Astrocyte of the spinal cord (primary cell): Measurements from ENCODE around the gene WDR91.

Experiments
- DNase-seq: peaks from one replicate; pipeline ENCODE4 v3.0.0; 2011; ENCODE audit warnings: low read depth, low spot score
- H3K4me3 ChIP-seq: 2 replicates; pipeline ENCODE4 v1.5.1; 2011; ENCODE audit warnings: low read depth, mild to moderate bottlenecking, low read length, moderate library complexity
- CTCF ChIP-seq: IDR thresholded peaks from 2 replicates; pipeline ENCODE4 v1.5.1; 2012; ENCODE audit warnings: low read depth, mild to moderate bottlenecking, low read length, inconsistent platforms
- in situ Hi-C: cut with HindIII; loops from 2 replicates; pipeline ENCODE4 v1.10.0; 2017; ENCODE audit warnings: low sequenced_read_pairs

The WDR91 gene

GRCh38 chr7:135211179-135211945 lies at the start of gene WDR91:
Gene WDR91, minus strand, starts transcription at chr7:135211526. Its CDS starts 24 bp downstream, at chr7:135211502.
- in situ Hi-C loops: no loop called here
- H3K4me3 ChIP-seq: peak within 1 kb of the TSS; percentile 64
- TF ChIP-seq CTCF: peak; percentile 1
- peak; percentile 93 for DNase-seq

- DNase-seq: no peak
- in situ Hi-C loops: no loop called here
- no peak overlapping the region for H3K4me3 ChIP-seq
- TF ChIP-seq CTCF: no peak
Measured at GRCh38 chr7:135260470-135260869, 49.1 kb upstream of the WDR91 start.

GRCh38 chr7:135259702-135260101 lies 48.4 kb upstream of the WDR91 start:
- no peak for DNase-seq
- no peak for TF ChIP-seq CTCF
- no peak overlapping the region for H3K4me3 ChIP-seq
- in situ Hi-C loops: no loop called here

- no peak for DNase-seq
- no peak overlapping the region for H3K4me3 ChIP-seq
- in situ Hi-C loops: no loop called here
- TF ChIP-seq CTCF: no peak
Measured at GRCh38 chr7:135258585-135258984, 47.3 kb upstream of the WDR91 start.

- in situ Hi-C loops: no loop called here
- H3K4me3 ChIP-seq: no peak overlapping the region
- no peak for TF ChIP-seq CTCF
- peak; percentile 24 for DNase-seq
Measured at GRCh38 chr7:135257790-135258189, 46.5 kb upstream of the WDR91 start.

- H3K4me3 ChIP-seq: no peak overlapping the region
- no peak for TF ChIP-seq CTCF
- in situ Hi-C loops: no loop called here
- DNase-seq: peak; percentile 71
Measured at GRCh38 chr7:135253851-135254771, 42.8 kb upstream of the WDR91 start.
